Gastrocnemius medialis (tissue), 4 donors: ENCODE results near the gene IFNGR2. TPM values are rescaled to one million over a fixed set of nuclear protein-coding genes. Genes with fewer than 3 reads are reported as not detected.

ENCODE experiments used
- ATAC-seq, 2 donors: fragments of 150-250 bp; one replicate each; pipeline ENCODE4 v1.9.1; 2016
- DNase-seq, 2 donors: peaks; one replicate each; pipeline ENCODE4 v3.0.0-alpha.2; 2019
- H3K27ac ChIP-seq, 4 donors: fragments of 200-600 bp; sonication (generic); 1 replicate in 1 of 4; 2 replicates in 3 of 4; pipeline ENCODE4 v1.5.1; 2016 to 2018; ENCODE audit warnings: mild to moderate bottlenecking in 2 of 4, moderate library complexity in 1 of 4
- H3K27me3 ChIP-seq, 3 donors: fragments of 200-600 bp; sonication (generic) in 2 of 3; 1 replicate in 1 of 3; 2 replicates in 2 of 3; pipeline versions ENCODE4 v1.5.1 to v1.6.0; 2016 to 2019; ENCODE audit warnings: mild to moderate bottlenecking in 1 of 3, moderate library complexity in 1 of 3
- H3K36me3 ChIP-seq, 2 donors: fragments of 200-600 bp; sonication (generic) in 1 of 2; one replicate each; pipeline ENCODE4 v1.5.1; 2017 to 2018
- H3K4me1 ChIP-seq, 2 donors: fragments of 200-600 bp; sonication (generic) in 1 of 2; one replicate each; pipeline ENCODE4 v1.5.1; 2016 to 2017; ENCODE audit warnings: mild to moderate bottlenecking in 2 of 2
- H3K4me3 ChIP-seq, 4 donors: fragments of 200-600 bp; sonication (generic) in 3 of 4; 1 replicate in 1 of 4; 2 replicates in 3 of 4; pipeline ENCODE4 v1.5.1; 2016 to 2019; ENCODE audit warnings: mild to moderate bottlenecking in 2 of 4
- H3K9me3 ChIP-seq, 3 donors: fragments of 200-600 bp; sonication (generic) in 2 of 3; 1 replicate in 1 of 3; 2 replicates in 2 of 3; pipeline ENCODE4 v1.5.1; 2016 to 2019
- CTCF ChIP-seq, 5 experiments: fragments of 450-650 bp in 3 of 5; fragments of 200-600 bp in 2 of 5; sonication (generic) in 2 of 5; IDR thresholded peaks in 4 of 5; conservative IDR thresholded peaks in 1 of 5; 1 replicate in 4 of 5; 2 replicates in 1 of 5; pipeline ENCODE4 v1.5.1; 2016 to 2019; ENCODE audit warnings: antibody characterized with exemption in 5 of 5, mild to moderate bottlenecking in 3 of 5, moderate library complexity in 3 of 5
- POLR2A ChIP-seq, 2 donors: fragments of 450-650 bp; IDR thresholded peaks; one replicate each; pipeline ENCODE4 v1.6.1; 2017; ENCODE audit warnings: antibody characterized with exemption in 2 of 2, mild to moderate bottlenecking in 2 of 2, moderate library complexity in 2 of 2
- in situ Hi-C, 4 donors: fragments of 200-750 bp; cut with MboI; loops; one replicate each; pipeline versions ENCODE4 v1.15.0 to v1.8.0; 2017; ENCODE audit warnings: low sequenced_read_pairs in 4 of 4
- intact Hi-C: fragments of 100-400 bp; cut with DNase I; formaldehyde crosslinking; loops from one replicate; pipeline ENCODE4 v1.15.1; 2023; ENCODE audit warnings: low total_unique reads
- total RNA-seq, 4 donors: library from RNA; depleted of rRNA; stranded (reverse); fragments of >200 nt; gene quantifications; one replicate each; pipeline versions ENCODE4 v1.1.0 to v1.2.3, GENCODE V29; 2016

The IFNGR2 gene
- total RNA-seq, 4 donors from 2014 or later: 13.9 to 27.6 (median 24.2) TPM

DNA sequence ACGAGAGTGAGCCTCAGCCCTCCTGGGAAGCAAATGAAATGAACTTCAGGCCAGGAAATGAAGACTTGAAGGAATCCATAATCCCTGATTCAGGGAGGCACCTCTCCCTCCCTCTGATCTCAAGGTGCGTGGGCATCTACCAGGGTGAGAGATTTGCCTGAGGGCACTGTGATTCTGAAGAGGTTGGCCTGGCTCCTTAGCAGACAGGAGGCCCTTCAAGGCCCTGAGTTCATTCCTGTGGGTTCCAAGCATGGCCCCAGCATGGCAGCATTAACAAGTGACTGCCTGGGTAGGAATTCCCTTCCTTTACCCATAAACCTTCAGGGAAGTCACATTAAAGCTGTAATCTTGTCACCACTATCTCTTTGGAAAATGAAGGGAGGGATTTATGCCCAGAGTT lies 29.8 kb upstream of the IFNGR2 start:
- H3K27me3 ChIP-seq: no peaks in the 10 kb centered on the region
- H3K36me3 ChIP-seq: no peaks in the 10 kb centered on the region
- intact Hi-C loops: no loop called here
- no peaks in the 10 kb centered on the region for H3K9me3 ChIP-seq
- H3K4me3 ChIP-seq: no peak overlapping the region
- H3K27ac ChIP-seq: no peak overlapping the region
- ATAC-seq (no peak), DNase-seq (no peak)
- TF ChIP-seq CTCF (IDR thresholded peaks at IDR 0.05 in 4 of 5, conservative IDR thresholded peaks at IDR 0.05 in 1 of 5) (no peak), POLR2A (IDR thresholded peaks at IDR 0.05) (no peak)
- in situ Hi-C loops: no loop called here
- peaks cover 2 to 5% of the 10 kb centered on the region in 2 donors for H3K4me1 ChIP-seq

DNA sequence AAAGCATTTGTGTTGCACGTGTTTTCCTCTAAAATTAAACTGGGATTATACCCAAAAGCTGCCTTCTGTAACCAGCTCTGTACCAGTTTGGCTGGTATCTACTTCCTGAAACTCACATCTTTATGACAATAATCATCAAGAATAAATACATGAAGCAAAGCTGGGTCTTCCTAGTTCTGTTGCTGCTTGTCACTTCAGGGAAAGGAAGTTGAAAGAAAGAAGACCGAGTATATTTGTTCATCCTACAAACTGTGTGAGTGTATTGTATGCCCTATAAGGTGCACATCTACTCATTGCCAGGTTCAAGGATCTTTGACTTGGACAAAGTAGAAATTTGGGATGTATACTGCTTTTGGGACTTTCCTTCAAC lies 29.1 kb upstream of the IFNGR2 start:
- no peak for ATAC-seq
- Histone ChIP-seq H3K27me3 (no peaks in the 10 kb centered on the region), H3K36me3 (no peaks in the 10 kb centered on the region), H3K27ac (no peak overlapping the region), H3K4me1 (peaks cover 5 to 9% of the 10 kb centered on the region in 2 donors), H3K4me3 (no peak overlapping the region), H3K9me3 (no peaks in the 10 kb centered on the region)
- TF ChIP-seq CTCF (IDR thresholded peaks at IDR 0.05 in 4 of 5, conservative IDR thresholded peaks at IDR 0.05 in 1 of 5) (no peak), POLR2A (IDR thresholded peaks at IDR 0.05) (no peak)
- in situ Hi-C loops: no loop called here
- DNase-seq: no peak
- intact Hi-C loops: loop anchor here (2.0 kb wide), 1 partner anchor 13 kb away; no protein-coding TSS in a partner anchor

- ATAC-seq (peak in 1 of 2 donors; percentile 30), DNase-seq (no peak)
- Histone ChIP-seq H3K4me1 (peaks cover 6 to 14% of the 10 kb centered on the region in 2 donors), H3K4me3 (no peak overlapping the region), H3K36me3 (no peaks in the 10 kb centered on the region), H3K27me3 (no peaks in the 10 kb centered on the region), H3K9me3 (no peaks in the 10 kb centered on the region), H3K27ac (no peak overlapping the region)
- TF ChIP-seq POLR2A (IDR thresholded peaks at IDR 0.05): no peak
- peak in 4 of 5 experiments; percentile 19 to 62 (median 42) for TF ChIP-seq CTCF (IDR thresholded peaks at IDR 0.05 in 4 of 5, conservative IDR thresholded peaks at IDR 0.05 in 1 of 5)
- intact Hi-C loops: loop anchor here (2.0 to 5.0 kb wide), 2 partner anchors 14 to 177 kb away; no protein-coding TSS in a partner anchor
- in situ Hi-C loops: no loop called here
Observed at GRCh38 chr21:33374450-33375096, 28.6 kb upstream of the IFNGR2 start.

- H3K4me3 ChIP-seq: no peak overlapping the region
- TF ChIP-seq POLR2A (IDR thresholded peaks at IDR 0.05) (no peak), CTCF (IDR thresholded peaks at IDR 0.05 in 4 of 5, conservative IDR thresholded peaks at IDR 0.05 in 1 of 5) (no peak)
- no peak for DNase-seq
- no peak for ATAC-seq
- in situ Hi-C loops: no loop called here
- H3K9me3 ChIP-seq: no peaks in the 10 kb centered on the region
- H3K36me3 ChIP-seq: no peaks in the 10 kb centered on the region
- intact Hi-C loops: loop anchor here (2.0 to 5.0 kb wide), 2 partner anchors 14 to 178 kb away; no protein-coding TSS in a partner anchor
- H3K27ac ChIP-seq: no peak overlapping the region
- H3K4me1 ChIP-seq: peaks cover 12 to 20% of the 10 kb centered on the region in 2 donors
- H3K27me3 ChIP-seq: no peaks in the 10 kb centered on the region
Observed at GRCh38 chr21:33375101-33375644, 28.0 kb upstream of the IFNGR2 start.
